NCI-H69 (cell line): ENCODE results near the gene KRTAP5-4.

Experiments
- DNase-seq: peaks from one replicate; lab custom pipeline; 2025; lab: John Stamatoyannopoulos, UW

Gene KRTAP5-4

GRCh38 chr11:1572197-1573076 lies 49.5 kb downstream of the KRTAP5-4 start, which contains the start of gene DUSP8:
Gene DUSP8 (minus strand): TSS chr11:1572271. CDS start chr11:1565826, 6,445 bp downstream.
- DNase-seq = peak; percentile 97

GRCh38 chr11:1571760-1572196 lies 50.2 kb downstream of the KRTAP5-4 start:
- no peak for DNase-seq
